Measurements from ENCODE around the gene CACNB4.
"Not testable (repeated sequence)": the region's sequence is repeated elsewhere in the genome, so short reads cannot be mapped to it uniquely, and the experiment has no call there.

The CACNB4 gene

DNA sequence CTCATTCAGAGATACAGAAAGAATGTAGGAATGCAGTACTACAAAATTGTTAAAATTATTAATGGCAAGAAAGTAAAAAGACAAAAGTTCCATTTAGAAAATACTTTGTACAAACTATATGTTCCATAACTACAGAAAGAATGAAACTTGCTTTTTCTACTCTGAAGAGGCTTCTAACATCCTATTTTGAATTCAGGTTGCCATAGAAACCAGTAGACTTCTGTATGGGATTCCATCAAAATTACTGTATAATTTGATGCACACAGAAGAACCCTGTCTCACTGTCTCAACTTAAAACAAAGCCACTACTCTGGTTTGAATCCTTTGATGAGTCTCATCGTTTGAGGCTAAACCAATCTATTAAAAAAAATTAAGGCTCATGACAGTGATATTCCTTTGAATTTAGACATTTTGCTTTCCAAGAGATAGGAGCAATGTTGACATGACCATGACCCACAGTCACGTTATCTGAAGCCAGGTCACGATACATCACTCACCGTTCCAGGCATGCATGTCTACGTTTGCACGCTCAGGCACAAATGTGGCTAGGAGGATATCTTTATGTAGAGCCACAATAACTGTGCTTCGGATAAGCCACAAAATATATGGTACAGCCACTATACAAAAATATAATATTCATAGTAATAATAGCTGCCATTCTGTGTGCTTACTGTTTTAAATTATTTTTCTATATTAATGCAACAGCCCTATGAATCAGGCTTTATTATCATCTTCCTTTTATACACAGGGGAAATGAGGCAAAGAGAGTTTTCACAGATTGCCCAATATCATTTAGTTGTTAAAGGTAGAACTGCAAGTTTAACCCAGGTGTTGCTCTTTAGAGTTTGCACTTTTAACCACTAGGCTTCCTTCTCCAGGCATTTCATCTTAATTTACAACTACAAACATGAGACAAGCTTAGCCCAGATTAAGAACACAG lies 82.4 kb downstream of the CACNB4 start:
- DNase-seq = no peak

DNA sequence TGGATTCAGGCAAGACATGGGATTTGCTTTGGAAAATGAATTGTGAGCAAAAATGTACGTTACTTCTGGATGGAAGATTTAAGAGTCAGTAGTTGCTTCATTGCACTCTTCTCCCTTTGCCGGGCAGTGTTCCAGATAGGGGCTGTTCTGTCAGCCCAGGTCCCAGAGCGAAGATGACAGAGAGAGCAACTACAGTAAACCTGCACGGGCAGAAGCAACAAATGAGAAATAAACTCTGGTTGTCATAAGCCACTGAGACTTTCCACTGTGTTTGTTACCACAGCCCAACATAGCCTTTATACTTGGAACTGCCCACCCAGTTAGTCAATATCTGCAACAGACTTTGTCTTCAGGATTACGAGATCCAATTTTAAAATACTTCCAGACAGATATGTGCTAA lies 83.3 kb downstream of the CACNB4 start:
- no peak for DNase-seq

DNA sequence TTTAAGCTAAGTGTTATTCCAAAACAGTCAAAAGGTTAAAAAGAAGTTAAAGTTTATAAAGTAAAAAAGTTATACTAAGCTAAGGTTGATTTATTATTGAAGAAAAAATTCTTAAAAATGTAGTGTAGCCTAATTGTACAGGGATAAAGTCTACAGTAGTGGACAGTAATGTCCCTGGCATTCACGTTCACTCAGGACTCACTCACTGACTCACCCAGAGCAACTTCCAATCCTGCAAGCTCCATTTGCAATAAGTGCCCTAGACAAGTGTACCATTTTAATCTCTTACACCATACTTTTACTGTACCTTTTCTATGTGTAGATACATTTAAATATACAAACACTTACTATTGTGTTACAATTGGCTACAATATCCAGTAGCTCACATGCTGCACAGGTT lies 86.1 kb downstream of the CACNB4 start:
- DNase-seq = no peak

- DNase-seq = no peak
These were observed 87.1 kb downstream of the CACNB4 start for GRCh38 chr2:152011724-152012123.

- DNase-seq = no peak
These were observed 93.2 kb downstream of the CACNB4 start for GRCh38 chr2:152005607-152006006.

GRCh38 chr2:152003283-152003682 lies 95.6 kb downstream of the CACNB4 start:
- DNase-seq = not testable (repeated sequence)

- peak; percentile 47 for DNase-seq
These were observed 99.8 kb downstream of the CACNB4 start for GRCh38 chr2:151999053-151999452.

DNA sequence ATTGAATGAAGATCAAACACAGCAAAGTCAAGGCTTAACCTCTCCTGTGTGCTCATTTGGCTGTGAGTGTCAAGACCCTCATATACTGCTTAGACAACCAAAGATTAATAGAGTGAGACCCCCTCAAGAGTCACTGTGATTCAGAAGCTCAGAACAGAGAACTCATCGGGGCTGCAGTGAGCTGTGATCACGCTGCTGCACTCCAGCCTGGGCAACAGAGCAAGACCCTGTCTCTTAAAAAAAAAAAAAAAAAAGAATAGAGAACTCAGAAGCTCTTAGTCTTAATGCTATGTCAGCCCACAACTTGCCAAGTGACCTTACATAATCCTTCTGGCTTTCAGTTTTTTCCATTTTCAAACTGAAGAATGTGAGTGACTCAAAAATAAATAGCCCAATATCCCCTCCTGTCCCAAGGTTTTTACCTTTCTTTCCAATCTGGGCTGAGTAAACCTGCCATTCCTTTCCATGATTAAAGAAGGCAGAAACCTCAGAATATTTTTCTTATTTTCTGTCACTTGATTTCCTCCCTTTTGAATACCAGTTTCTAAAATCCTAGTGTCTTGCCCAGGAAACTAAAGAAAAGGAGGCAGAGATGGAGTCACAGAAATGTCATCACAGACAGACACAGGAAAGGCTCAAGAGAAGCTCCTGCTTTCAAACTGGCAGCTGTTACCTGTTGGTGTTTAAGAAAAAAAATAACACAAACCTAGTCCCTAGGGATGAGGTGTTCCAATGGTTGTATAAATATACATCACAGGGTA lies 102.4 kb downstream of the CACNB4 start:
- DNase-seq = no peak

- DNase-seq = no peak
These were observed 103.7 kb downstream of the CACNB4 start for GRCh38 chr2:151995161-151995557.

GRCh38 chr2:151994178-151994577 lies 104.7 kb downstream of the CACNB4 start:
- not testable (repeated sequence) for DNase-seq

- DNase-seq = no peak
These were observed 107.8 kb downstream of the CACNB4 start for GRCh38 chr2:151991010-151991409.

DNA sequence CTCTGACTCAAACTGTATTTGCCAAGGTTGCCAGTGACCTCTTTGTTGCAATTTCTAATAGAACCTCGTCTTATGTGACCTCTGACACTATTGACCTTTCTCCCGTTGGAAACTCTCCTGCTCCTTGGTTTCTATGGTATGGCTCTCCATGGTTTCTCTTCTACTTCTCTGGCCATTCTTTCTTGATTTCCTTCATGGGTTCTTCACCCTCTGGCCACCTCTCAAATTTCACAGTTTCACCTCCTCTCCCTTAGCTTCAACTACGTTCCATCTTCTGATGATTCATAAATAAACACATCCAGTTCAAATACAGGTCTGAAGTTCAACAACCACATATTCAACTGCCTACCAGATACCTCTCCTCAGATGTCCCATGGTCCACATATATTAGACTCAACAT lies 109.5 kb downstream of the CACNB4 start:
- no peak for DNase-seq

DNA sequence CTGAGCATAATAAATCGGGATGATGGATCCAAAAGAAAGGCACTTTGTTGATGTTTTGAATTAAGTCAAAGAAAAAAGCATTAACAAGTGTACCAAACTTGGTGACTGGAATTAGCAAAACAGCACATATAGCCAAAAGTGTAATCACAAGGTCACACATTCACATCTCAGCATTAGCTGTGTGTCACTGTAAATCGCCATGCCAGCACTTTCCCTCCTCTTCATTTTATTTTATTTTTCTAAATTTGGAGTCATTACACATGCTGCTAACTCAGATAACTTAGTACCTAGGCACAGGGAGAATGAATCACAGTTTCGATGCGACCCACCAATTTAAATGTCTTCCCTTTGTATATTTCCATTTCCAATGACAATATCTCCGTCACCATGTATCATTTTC lies 111.4 kb downstream of the CACNB4 start:
- DNase-seq = no peak

DNA sequence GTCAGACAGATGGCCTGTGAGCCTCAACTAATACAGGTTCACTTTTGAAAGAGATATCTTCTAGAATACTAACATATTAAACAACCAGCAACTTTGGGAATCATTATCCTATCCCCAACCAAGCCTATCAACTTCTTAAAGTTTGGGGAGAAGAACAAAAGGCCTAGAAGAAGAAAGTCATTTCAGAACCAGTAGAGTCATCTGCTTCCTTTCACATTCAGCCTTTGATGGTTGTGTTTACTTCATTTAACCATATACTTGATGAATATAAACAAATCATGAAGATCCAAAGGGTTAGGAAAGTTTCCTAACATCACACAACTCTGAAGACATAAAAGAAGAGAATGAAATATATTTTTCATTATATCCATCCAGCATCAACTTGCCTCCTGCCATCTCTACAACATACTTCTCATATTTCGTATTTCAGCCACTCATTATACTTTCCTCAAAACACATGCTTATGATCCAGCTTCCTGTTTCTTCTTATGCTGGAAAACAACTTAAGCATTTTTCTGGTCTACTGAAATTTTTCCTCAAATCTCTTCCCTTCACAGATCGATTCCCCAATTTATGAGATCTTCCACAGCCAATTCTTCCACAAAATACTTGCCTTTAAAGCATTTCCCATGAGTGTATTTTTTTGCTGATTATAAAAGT lies 114.3 kb downstream of the CACNB4 start:
- DNase-seq = no peak

DNA sequence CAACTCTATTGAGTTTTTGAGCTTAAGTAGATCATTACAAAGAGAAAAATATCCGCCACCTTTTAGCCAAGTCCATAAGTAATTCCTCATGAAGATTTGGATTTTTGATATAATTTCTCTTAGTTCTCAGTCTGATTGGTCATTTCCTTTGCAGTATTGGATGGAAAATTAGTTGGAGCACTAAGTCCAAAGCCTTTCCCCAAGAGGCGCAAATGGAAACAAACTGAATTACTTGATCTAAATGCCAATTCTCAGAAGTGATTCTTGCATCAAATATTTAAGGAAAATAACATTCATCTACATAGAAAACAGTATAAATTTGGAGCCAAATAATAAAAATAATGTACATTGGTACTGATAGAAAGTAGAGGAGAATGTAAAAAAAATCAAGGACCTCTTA lies 115.6 kb downstream of the CACNB4 start:
- no peak for DNase-seq

- no peak for DNase-seq
These were observed 117.0 kb downstream of the CACNB4 start for GRCh38 chr2:151981886-151982285.

GRCh38 chr2:151979694-151980093 lies 119.2 kb downstream of the CACNB4 start:
- DNase-seq = no peak

- no peak for DNase-seq
These were observed 120.1 kb downstream of the CACNB4 start for GRCh38 chr2:151978709-151979108.

- DNase-seq = no peak
These were observed 121.2 kb downstream of the CACNB4 start for GRCh38 chr2:151977631-151978030.

GRCh38 chr2:151976945-151977353 lies 121.9 kb downstream of the CACNB4 start:
- DNase-seq = no peak

- no peak for DNase-seq
These were observed 123.1 kb downstream of the CACNB4 start for GRCh38 chr2:151975460-151976414.

GRCh38 chr2:151974988-151975387 lies 123.9 kb downstream of the CACNB4 start:
- no peak for DNase-seq

DNA sequence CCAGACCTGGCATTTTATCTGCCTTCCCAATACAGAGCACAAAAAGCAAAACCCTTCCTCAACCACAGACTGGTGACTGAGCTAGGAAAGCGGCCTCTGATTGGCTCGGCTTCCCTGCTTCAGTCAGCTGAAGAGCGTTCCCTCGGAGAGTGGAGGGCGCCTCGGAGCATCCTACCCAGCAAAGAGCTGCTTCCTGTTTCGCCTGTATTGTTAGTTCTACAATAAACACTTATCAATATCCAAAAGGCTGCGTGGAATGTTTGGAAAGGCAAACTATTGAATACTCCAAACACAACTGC lies 125.0 kb downstream of the CACNB4 start:
- DNase-seq = peak; percentile 4
